SK-N-MC (cell line): ENCODE measurements around the gene MBTPS1.

ENCODE experiments used
- EZH2 ChIP-seq: fragments of 200-600 bp; sonication (generic); IDR thresholded peaks from one replicate; pipeline ENCODE4 v1.6.1; 2017; ENCODE audit warnings: antibody characterized with exemption
- FOXP2 ChIP-seq: optimal IDR thresholded peaks from 2 replicates; pipeline ENCODE3; 2011; ENCODE audit warnings: mild to moderate bottlenecking, moderate library complexity; ENCODE audit not compliant: insufficient read depth; ENCODE audit errors: extremely low read length, control extremely low read depth
- POLR2AphosphoS5 ChIP-seq: IDR thresholded peaks from 2 replicates; pipeline ENCODE4 v1.6.1; 2012; ENCODE audit warnings: mild to moderate bottlenecking, low read depth, low read length, borderline replicate concordance

DNA sequence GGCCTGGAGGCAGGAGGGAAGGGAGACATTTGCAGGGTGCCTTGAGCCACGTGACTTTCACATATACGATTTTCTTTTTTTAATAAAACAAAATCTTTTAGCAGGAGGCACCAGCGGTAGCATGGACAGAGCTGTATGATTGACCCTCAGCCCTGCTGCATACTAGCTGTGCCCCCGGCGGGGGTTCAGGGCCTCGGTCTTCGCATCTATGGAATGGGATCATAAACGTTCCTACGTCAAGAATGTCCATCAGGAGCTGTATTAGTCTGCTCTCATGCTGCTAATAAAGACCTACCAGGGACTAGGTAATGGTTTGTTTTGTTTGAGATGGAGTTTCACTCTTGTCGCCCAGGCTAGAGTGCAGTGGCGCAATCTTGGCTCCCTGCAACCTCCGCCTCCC lies 101.3 kb downstream of the MBTPS1 start:
- TF ChIP-seq POLR2AphosphoS5 (no peak), EZH2 (no peak), FOXP2 (no peak)
